GM21737 (cell line): ENCODE results near the gene BMPR2.
"Not testable (repeated sequence)": the region's sequence is repeated elsewhere in the genome, so short reads cannot be mapped to it uniquely, and the experiment has no call there.

ENCODE experiments used
- ATAC-seq: cut with Tn5 transposase; IDR thresholded peaks from one replicate; pipeline ENCODE4 v1.9.1; 2021; ENCODE audit warnings: mild to moderate bottlenecking, moderate library complexity; ENCODE audit not compliant: unreplicated experiment

Gene BMPR2

DNA sequence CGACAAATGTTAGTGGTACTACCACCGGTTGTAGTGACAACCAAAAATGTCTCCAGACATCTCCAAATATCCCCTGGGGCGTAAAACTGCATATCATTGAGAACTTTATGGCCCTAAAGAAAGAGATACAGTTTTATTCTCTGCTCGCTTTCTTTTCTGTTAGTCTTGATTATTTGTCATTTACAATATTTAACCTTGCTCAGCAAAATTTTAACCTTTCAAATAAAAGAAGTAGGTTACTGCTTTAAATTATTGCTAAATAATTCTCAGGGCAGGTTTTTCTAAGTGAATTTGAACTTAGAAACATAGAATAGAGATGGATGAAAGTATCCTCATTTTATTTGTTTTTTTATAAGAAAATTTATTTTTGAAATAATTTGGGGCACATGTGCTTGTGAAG lies 67.9 kb downstream of the BMPR2 start:
- ATAC-seq: no peak

DNA sequence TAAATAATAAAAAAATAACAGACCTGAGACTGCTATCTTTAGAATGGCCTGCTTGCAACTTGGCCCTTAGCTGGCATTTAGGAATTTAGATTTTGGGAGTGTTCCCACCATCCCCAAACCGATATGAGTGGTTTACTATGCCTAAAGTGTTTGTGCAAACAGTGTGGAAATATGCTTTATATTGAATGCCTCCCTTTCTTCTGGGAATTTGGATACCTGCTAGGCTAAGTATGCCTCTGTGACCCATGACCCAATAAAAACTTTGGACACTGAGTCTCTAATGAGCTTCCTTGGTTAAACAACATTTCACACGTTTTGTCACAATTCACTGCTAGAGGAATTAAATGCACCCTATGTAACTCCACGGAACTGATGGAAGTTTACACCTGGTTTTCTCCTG lies 73.2 kb downstream of the BMPR2 start:
- ATAC-seq: no peak

DNA sequence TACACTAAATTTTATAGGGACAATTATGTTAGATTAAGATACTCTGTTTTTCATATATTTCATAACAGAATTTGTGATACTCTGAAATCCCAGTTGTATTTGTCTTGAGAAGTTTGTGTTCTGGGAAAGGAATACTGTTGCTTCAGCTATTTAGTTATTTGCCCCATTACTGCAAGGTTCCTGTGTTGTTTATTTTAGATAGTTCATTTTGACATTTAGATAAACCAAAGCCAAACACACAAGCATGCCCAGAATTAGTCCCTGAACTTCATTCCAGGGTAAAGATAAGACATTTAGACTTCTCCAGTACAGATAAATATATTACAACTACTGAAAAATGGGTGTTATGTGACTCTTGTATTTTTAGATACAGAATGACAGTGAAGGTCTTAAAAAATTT lies 74.7 kb downstream of the BMPR2 start:
- no peak for ATAC-seq

DNA sequence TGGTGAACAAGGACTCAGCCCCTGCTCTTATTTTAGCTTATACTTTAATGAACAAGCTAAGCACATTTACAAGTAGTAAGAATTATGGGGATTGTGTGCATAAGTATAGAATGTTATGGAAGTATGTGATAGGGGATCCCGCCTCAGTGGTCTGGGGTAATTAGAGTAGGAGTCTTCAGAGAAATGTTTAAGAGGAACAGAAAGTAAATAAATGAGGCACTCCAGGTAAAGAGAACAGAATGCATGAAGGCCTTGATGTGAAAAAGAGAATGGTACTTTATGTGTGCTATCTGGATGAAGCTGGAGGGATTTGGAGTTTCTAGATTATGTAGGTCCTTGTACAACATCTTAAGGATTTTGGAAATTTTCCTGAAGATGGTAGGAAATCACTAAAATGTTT lies 76.6 kb downstream of the BMPR2 start:
- no peak for ATAC-seq

- ATAC-seq: no peak
Observed at GRCh38 chr2:202454536-202454935, 78.4 kb downstream of the BMPR2 start.

GRCh38 chr2:202455114-202455513 lies 79.0 kb downstream of the BMPR2 start:
- ATAC-seq: no peak

GRCh38 chr2:202460119-202460518 lies 84.0 kb downstream of the BMPR2 start:
- no peak for ATAC-seq

DNA sequence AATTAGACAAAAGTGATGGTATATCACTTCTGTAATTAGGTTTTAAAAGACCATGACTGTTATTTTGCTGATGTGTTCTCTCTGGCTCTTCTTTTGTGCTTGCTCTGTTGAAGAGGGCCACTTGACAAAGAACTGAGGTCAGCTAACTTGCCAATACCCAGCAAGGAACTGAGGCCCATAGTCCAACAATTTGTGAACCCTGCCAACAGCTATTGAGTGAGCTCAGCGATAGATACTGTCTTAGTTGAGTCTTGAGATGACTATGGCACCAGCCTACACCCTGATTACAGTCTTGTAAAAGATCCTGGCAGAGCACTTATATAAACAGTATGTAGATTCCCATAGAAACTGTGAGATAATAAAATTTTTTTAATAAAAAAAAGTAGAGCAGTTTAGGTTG lies 103.0 kb downstream of the BMPR2 start:
- no peak for ATAC-seq

DNA sequence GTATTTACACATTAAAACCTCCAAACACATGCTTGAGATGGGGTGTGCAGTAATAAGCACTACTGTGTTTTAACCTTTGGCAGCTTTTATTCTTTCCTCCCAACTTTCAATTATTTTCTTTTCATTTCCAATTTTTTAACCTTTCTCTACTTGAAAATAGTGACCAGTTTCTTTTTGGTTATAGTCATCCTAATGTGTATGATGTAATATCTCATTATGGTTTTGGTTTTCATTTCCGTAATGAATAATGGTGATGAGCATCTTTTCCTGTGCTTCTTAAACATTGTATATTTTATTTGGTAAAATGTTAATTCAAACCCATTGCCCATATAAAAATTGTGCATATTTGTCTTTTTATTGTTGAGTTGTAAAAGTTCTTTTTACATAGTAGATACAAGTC lies 103.5 kb downstream of the BMPR2 start:
- no peak for ATAC-seq

GRCh38 chr2:202486351-202486750 lies 110.2 kb downstream of the BMPR2 start:
- no peak for ATAC-seq

- no peak for ATAC-seq
Observed at GRCh38 chr2:202488671-202489070, 112.5 kb downstream of the BMPR2 start.

DNA sequence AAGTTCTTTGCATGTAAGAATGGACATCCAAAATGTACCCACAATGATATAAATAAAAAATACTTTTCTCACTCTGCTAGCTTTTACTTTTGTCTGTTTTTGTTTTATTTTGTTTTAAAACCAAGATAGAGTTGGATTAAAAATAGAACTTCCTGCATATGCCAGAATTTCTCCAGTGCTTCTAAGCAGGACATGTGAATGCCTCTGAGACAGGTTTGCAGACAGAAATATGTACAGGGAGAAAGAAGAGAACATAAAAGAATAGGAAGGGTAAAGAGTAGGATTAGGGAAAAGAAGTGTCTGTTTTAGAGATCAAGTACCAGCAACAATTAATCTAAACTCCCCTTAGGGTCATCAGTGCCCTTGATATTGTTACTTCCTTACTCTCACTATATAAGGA lies 114.4 kb downstream of the BMPR2 start:
- ATAC-seq: no peak

GRCh38 chr2:202491514-202491913 lies 115.4 kb downstream of the BMPR2 start:
- ATAC-seq: no peak

DNA sequence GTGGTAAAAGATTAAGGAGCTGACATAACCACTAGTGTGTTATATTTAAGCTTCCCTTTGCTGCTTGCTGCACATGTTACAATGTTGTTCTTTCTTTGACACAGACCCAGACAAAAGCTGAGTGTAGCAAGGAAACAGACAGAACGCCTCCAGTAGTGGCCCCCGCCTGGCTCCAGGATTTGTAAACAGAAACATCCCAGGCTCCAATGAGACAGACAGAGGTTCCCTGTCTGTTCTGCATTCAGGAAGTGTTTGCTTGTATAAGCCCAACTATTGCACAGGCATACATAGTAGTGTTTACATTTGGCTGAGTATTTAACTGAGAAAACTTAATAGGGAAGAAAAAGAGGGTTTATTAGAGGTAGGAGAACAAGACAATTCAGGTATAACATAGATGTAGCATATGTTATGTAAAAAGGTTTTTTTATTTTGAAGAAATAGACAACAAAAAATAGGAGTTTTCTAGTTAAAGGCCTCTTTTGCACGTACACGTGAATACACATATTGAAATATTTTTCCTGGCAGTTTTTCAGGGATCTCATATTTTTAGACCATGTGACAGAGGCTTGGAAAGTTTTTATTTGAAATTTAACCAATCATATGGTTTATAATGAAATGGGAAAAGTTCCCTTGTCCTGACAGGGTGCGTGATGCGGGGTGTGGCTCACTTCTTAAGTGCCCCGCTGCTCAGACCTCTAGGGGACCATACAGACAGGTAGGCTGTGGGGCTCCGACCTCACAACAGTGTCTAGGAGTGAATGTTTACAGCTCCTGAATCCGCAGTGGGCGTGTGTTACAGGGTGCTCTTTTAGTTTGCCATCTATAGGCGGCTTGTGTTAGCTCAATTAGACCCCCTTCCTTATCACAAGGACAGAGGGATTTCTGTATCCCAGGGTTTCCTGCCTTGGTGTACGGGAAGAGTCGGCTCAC lies 118.4 kb downstream of the BMPR2 start:
- ATAC-seq: no peak

DNA sequence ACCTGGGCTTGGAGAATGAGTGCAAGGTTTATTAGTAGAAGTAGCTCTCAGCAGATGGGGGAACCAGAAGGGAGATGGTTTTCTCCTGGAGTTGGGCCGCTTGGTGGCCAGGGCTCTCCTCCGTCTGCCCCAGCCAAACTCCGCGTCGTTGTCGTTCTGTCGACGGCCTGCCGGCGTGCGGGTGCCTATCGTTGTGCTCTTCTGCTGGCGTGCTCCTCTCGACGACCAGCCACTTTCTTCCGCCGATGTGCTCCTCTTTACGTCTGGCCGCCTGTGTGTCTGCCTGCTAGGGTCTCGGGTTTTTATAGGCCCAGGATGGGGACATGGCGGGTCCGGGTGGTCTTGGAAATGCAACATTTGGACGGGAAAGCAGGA lies 119.1 kb downstream of the BMPR2 start:
- ATAC-seq: no peak

DNA sequence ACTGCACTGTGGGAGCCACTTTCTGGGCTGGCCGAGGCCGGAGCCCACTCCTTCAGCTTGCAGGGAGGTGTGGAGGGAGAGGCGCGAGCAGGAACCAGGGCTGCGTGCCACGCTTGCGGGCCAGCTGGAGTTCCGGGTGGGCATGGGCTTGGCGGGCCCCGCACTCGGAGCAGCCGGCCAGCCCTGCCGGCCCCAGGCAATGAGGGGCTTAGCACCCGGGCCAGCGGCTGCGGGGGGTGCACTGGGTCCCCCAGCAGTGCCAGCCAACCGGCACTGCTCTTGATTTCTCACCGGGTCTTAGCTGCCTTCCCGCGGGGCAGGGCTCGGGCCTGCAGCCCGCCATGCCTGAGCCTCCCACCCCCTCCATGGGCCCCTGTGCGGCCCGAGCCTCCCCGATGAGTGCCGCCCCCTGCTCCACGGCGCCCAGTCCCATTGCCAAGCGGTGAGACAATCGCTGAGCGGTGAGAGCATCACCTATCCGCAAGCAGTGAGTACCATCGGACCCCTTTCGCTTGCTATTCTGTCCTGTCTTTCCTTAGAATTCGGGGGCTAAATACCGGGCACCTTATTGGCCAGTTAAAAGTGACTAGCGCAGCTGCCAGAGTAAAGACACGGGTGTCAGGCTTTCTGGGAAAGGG lies 120.8 kb downstream of the BMPR2 start:
- not testable (repeated sequence) for ATAC-seq

- not testable (repeated sequence) for ATAC-seq
Observed at GRCh38 chr2:202497473-202497866, 121.3 kb downstream of the BMPR2 start.

DNA sequence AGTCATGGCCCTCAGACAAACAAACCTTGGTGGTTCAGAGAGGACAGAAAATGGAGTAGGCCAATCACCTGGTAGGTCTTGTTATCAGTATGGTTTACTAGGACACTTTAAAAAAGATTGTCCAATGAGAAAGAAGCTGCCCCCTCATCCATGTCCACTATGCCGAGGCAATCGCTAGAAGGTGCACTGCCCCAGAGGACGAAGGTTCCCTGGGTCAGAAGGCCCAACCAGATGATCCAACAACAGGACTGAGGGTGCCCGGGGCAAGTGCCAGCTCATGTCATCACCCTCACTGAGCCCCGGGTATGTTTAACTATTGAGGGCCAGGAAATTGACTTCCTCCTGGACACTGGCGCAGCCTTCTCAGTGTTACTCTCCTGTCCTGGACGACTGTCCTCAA lies 123.7 kb downstream of the BMPR2 start:
- ATAC-seq: not testable (repeated sequence)

DNA sequence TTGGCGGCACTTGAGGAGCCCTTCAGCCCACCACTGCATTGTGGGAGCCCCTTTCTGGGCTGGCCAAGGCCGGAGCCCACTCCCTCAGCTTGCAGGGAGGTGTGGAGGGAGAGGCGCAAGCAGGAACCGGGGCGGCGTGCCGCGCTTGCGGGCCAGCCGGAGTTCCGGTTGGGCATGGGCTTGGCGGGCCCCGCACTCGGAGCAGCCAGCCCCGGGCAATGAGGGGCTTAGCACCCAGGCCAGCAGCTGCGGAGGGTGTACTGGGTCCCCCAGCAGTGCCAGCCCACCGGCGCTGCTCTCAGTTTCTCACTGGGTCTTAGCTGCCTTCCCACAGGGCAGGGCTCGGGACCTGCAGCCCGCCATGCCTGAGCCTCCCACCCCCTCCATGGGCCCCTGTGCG lies 127.1 kb downstream of the BMPR2 start:
- ATAC-seq: not testable (repeated sequence)

DNA sequence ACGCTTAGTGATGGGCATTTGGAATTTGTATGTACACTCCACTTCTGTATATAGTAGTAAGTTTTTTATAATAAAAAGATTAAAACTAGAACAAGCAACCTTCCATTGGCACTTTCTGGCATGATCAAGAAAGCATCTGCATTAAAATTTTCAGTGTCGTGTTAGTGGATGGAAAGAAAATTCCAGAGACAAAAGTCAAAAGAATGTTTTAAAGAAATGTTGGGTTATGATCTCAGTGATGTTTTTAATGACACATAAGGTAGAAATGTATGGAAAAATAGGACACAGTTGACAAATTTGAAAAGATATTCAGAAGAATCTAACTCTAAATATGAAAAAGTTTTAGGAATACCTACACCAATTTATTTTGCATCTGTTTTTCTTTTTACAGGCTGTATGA lies 132.6 kb downstream of the BMPR2 start:
- ATAC-seq: no peak

GRCh38 chr2:202510911-202511310 lies 134.8 kb downstream of the BMPR2 start:
- no peak for ATAC-seq

DNA sequence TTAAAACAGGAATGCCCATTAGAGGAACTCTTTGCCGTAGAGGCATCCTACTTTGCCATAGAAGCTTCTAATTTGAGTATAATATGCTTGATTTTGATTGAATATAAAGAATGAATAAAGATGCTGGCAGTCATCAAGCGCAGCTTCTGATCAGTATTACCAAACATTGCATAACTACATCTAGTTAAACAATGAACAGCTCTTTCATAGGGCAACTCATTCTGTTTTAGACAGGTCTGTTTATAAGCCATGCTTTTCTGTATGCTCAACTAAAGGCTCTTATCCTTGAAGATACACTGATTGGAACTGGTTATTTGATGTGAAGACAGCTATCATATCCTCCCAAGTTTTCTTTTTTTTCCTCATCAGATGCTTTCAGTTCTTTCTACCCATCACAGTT lies 136.0 kb downstream of the BMPR2 start:
- ATAC-seq: no peak
